Fibroblast of villous mesenchyme (primary cell): ENCODE data around the gene A3GALT2. TPM values are rescaled to one million over a fixed set of nuclear protein-coding genes. Genes with fewer than 3 reads are reported as not detected.

Experiments
- DNase-seq: peaks from one replicate; pipeline ENCODE4 v3.0.0-alpha.2; 2010; ENCODE audit warnings: low read depth
- H3K4me3 ChIP-seq: 2 replicates; pipeline ENCODE4 v1.5.1; 2011; ENCODE audit warnings: low read depth, mild to moderate bottlenecking, low read length
- total RNA-seq: library from RNA; depleted of rRNA; stranded (reverse); fragments of >200 nt; gene quantifications from 2 replicates; pipeline ENCODE4 v1.2.3, GENCODE V29; 2012
- TF ChIP-seq, protein P1 (sequence below): IDR thresholded peaks from 2 replicates; pipeline ENCODE4 v1.5.1; 2012; ENCODE audit warnings: low read depth, mild to moderate bottlenecking, low read length; ENCODE audit not compliant: insufficient read depth

Gene A3GALT2
- total RNA-seq, 1 donor, result not detected

DNA sequence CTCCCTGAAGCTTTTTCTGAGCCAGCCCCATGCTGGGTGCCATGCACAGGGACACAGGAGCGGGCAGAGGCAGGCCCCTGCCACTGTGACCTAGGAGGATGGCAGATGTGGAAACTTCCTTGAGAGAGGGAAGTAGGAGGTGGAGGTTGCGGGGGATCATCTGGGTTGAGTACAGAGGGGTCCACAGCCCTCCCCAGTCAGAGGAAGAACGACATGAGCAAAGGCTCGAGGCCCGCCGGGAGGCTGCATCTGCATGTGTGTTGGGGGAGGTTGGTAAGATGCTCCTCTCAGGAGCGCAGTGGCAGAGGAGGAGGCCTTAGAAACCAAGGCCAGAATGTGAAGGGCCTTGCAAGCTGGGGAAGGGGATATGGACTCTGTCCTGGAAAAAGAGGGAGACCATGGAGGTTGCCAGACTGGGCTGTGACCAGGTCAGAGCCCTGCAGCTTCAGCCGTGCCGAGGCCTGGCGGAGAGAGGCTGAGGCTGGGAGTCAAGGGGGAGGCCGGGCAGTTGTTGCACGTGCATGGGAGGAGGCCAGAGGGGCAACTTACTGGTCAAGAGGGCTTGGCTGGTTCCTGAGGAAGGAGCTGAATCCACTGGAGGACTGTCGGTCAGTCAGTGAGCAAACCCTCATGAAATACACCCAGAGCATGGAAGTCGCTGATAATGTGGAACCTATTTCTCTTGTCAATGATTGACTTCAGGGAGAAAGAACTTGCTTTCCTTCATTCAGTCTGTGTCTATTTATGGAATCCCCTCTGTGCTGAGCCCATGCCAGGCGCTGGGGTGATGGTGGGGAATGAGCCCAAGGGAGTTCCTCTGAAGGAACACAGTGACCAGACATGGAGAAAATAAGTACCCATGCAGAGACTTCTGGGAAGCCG lies 31.7 kb downstream of the A3GALT2 start:
- TF ChIP-seq, protein P1, sequence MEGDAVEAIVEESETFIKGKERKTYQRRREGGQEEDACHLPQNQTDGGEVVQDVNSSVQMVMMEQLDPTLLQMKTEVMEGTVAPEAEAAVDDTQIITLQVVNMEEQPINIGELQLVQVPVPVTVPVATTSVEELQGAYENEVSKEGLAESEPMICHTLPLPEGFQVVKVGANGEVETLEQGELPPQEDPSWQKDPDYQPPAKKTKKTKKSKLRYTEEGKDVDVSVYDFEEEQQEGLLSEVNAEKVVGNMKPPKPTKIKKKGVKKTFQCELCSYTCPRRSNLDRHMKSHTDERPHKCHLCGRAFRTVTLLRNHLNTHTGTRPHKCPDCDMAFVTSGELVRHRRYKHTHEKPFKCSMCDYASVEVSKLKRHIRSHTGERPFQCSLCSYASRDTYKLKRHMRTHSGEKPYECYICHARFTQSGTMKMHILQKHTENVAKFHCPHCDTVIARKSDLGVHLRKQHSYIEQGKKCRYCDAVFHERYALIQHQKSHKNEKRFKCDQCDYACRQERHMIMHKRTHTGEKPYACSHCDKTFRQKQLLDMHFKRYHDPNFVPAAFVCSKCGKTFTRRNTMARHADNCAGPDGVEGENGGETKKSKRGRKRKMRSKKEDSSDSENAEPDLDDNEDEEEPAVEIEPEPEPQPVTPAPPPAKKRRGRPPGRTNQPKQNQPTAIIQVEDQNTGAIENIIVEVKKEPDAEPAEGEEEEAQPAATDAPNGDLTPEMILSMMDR, result no peak
- no peak for DNase-seq
- H3K4me3 ChIP-seq, result no peak overlapping the region

- DNase-seq, result no peak
- TF ChIP-seq, protein P1, result no peak
- no peak overlapping the region for H3K4me3 ChIP-seq
Observed at GRCh38 chr1:33287317-33287716, 33.6 kb downstream of the A3GALT2 start.

GRCh38 chr1:33286451-33287185 lies 34.3 kb downstream of the A3GALT2 start:
- H3K4me3 ChIP-seq, result no peak overlapping the region
- TF ChIP-seq, protein P1, result no peak
- peak; percentile 12 for DNase-seq

DNA sequence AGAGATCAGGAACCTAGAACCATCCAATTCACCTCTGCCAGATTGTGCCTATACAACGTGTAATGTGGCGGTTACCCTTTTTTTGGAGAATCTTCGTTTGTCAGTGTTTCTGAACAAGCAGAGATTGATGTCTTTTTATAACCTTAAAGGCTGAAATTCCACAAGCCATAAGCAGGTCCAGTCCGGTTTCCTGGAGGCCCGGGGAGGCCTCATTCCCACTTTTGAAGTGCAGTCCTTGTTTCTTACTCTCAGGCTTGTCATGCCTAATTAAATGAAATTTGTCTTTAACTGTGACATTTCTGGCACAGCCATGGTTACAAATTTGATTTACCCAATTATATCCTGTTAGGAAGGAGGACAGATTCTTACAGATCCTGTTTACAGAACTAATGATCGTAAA lies 36.8 kb downstream of the A3GALT2 start:
- TF ChIP-seq, protein P1, result no peak
- DNase-seq, result no peak
- H3K4me3 ChIP-seq, result no peak overlapping the region

- TF ChIP-seq, protein P1, result no peak
- DNase-seq, result no peak
- H3K4me3 ChIP-seq, result no peak overlapping the region
Observed at GRCh38 chr1:33282791-33283190, 38.1 kb downstream of the A3GALT2 start.

GRCh38 chr1:33281554-33282303 lies 39.2 kb downstream of the A3GALT2 start:
- no peak for DNase-seq
- no peak overlapping the region for H3K4me3 ChIP-seq
- TF ChIP-seq, protein P1, result no peak
